ENCODE results near the gene RAP1GAP2.

RAP1GAP2 gene

GRCh38 chr17:2872282-2872681 is 76.0 kb downstream of the RAP1GAP2 start:
- TF ChIP-seq CTCF (IDR thresholded peaks at IDR 0.05; ENCODE audit: low read depth, low read length) = no peak
- no peak overlapping the region for H3K4me3 ChIP-seq (ENCODE audit: low read depth, low read length)

- no peak overlapping the region for H3K4me3 ChIP-seq (ENCODE audit: low read depth, low read length)
These were observed 78.0 kb downstream of the RAP1GAP2 start for GRCh38 chr17:2874189-2874686.

GRCh38 chr17:2875608-2876007 is 79.4 kb downstream of the RAP1GAP2 start:
- no peak for TF ChIP-seq CTCF (IDR thresholded peaks at IDR 0.05; ENCODE audit: low read depth, low read length)
- no peak overlapping the region for H3K4me3 ChIP-seq (ENCODE audit: low read depth, low read length)

More at GRCh38 chr17:2874189-2874686, 78.0 kb downstream of the RAP1GAP2 start:
- TF ChIP-seq CTCF (IDR thresholded peaks at IDR 0.05; ENCODE audit: low read depth, low read length) = no peak

GRCh38 chr17:2876467-2876866 is 80.2 kb downstream of the RAP1GAP2 start:
- TF ChIP-seq CTCF (IDR thresholded peaks at IDR 0.05; ENCODE audit: low read depth, low read length) = no peak
- H3K4me3 ChIP-seq (ENCODE audit: low read depth, low read length) = no peak overlapping the region

GRCh38 chr17:2878751-2879254 is 82.6 kb downstream of the RAP1GAP2 start:
- no peak for TF ChIP-seq CTCF (IDR thresholded peaks at IDR 0.05; ENCODE audit: low read depth, low read length)
- H3K4me3 ChIP-seq (ENCODE audit: low read depth, low read length) = no peak overlapping the region

GRCh38 chr17:2880050-2880449 is 83.8 kb downstream of the RAP1GAP2 start:
- TF ChIP-seq CTCF (IDR thresholded peaks at IDR 0.05; ENCODE audit: low read depth, low read length) = no peak
- no peak overlapping the region for H3K4me3 ChIP-seq (ENCODE audit: low read depth, low read length)

- no peak for TF ChIP-seq CTCF (IDR thresholded peaks at IDR 0.05; ENCODE audit: low read depth, low read length)
These were observed 85.1 kb downstream of the RAP1GAP2 start for GRCh38 chr17:2881295-2881694.

More at GRCh38 chr17:2881295-2881694, 85.1 kb downstream of the RAP1GAP2 start:
- H3K4me3 ChIP-seq (ENCODE audit: low read depth, low read length) = no peak overlapping the region
